GM18499 (cell line): ENCODE measurements around the gene RIOX2.

Source experiments
- ATAC-seq: cut with Tn5 transposase; IDR thresholded peaks from one replicate; pipeline ENCODE4 v1.9.1; 2021; ENCODE audit warnings: moderate number of reproducible peaks; ENCODE audit not compliant: insufficient read depth, unreplicated experiment

The RIOX2 gene

GRCh38 chr3:97957617-97958311 is 14.5 kb downstream of the RIOX2 start:
- ATAC-seq, result no peak

DNA sequence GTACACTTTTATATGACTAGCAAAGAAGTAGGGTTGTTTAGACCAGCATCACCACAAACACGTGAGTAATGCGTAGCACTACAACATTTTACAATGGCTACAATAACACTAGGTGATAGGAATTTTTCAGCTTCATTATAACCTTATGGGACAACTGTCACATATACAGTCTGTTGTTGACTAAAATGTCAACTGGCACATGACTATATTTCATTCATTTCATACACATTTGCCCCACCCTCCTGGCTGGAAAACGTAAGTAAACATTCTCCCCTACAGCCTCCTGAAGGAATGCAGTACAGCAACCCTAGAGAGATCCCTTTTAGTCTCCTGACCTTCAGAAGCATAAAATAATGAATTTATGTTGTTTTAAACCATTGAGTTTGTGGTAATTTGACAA is 16.2 kb downstream of the RIOX2 start:
- ATAC-seq, result no peak

GRCh38 chr3:97954228-97954827 is 17.9 kb downstream of the RIOX2 start:
- peak; percentile 55 for ATAC-seq

GRCh38 chr3:97952872-97953271 is 19.4 kb downstream of the RIOX2 start:
- no peak for ATAC-seq

DNA sequence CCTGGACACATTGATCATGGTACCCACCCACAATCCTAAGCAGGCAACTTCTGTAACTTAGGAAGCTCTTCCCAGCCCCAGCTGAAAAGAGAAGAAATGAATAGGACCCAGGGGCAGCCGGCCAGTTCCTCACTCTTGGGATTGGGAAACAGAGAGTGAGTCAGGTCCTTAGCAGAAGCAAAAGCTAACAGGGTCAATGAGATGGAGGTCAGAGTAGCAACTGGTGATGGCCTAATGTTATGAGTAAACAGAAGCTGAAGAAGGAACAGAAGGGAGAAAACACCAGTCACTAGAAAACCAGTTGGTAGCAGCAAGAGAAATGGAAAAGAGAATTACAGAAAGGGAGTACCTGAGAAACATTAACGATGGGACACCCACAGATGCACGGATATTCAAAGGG is 20.0 kb downstream of the RIOX2 start:
- no peak for ATAC-seq

DNA sequence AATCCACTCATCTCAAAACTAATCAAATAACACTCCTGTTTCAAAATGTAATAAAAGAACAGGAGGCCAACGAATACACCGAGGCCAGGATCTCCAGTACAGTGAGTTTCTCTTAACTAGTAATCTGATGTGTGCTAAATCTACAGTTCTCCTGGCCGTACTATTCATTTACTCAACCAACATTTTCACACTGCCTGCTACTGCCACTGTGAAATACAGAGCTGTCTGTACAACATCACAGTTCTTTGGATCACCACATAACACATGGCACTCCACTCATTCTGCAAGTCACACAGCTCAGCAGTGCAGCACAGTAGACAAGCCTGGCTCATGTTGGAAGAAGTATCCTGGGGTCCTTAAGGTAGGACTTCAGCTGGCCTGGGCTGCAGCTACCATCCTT is 21.9 kb downstream of the RIOX2 start:
- ATAC-seq, result no peak

DNA sequence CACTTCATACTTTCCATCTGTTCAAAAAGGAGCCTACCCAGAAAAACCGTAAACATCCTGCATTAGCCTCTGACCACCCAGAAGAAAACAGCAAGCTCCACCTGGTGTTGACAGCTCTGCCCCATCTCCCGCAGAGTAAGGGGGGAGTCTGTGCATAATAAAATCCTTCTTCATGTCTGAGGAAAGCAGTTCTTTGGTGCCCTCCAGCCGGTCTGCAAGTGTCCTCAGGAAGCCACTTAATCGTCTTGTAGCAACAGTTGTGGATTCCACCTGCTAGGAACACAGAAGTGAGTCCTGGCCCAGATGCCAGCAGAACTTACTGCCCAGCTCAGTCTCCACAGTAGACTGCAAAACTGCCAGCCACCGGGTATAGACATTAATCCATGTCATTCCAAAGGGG is 22.5 kb downstream of the RIOX2 start:
- no peak for ATAC-seq

DNA sequence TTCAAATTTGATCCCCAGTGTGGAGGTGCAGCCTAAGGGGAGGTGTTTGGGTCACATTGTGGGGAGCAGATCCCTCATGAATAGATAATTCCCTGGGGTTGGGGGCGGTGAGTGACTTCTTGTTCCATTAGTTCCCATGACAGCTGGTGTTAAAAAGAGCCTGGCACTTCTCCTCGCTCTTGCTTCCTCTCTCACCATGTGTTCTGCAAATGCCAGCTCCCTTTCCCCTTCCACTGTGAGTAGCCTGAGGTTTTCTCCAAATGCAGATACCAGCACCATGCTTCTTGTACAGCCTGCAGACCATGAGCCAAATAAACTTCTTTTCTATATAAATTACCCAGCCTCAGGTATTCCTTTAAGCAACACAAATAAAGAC is 23.1 kb downstream of the RIOX2 start:
- ATAC-seq, result no peak

- ATAC-seq, result no peak
Measured at GRCh38 chr3:97948351-97949109, 23.7 kb downstream of the RIOX2 start.

DNA sequence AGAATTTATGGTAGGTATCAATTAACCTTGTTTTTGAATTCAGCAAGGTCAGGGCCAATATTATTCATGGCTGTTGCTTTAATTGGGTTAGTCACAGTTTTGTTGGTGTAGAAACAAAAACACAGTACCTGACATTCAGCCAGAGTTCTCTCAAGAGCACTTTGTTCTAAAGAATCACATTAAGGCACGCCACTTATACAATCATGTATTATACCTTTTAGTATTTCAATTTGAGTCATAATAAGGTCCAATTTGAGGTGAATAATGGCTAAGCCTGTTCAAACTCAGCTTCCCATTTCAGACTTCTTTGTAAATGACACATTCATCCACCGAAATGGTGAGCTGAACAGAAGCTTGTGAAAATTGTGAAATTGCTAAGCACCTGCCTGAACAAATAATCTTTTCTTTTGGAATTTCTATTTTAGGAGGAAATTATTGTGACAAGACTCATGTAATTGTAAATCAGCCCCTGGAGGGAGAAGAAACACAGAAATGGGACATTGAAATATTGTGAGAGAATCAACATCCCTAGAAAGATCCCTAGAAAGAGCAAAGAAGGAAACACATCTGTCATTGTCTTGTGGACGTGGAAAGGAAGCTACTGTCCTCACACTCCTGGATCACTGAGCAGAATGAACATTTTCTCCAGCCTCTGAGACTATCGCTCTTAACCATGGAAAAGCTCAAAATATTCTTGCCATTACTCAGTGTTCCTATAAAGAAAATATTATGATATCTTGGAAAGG is 29.3 kb downstream of the RIOX2 start:
- ATAC-seq, result no peak

GRCh38 chr3:97940034-97940433 is 32.2 kb downstream of the RIOX2 start:
- ATAC-seq, result no peak

DNA sequence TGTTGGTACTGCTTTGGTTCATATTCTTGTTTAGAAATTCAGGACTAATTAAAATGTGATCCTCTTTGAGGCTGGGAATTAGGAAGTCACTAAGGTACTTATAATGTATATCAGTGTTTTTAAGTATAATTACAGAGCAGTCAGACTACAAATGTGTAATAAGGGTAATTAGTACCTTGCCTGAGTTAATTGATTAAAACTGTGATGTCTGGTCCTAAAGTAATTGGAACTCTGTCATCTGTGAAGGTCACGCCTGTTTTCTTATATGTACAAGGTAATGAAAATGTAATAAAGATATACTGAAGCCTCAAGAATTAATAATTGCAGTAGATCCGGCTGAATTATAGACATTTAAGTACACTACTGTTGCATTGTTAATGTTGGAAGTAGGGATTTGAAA is 32.8 kb downstream of the RIOX2 start:
- no peak for ATAC-seq

DNA sequence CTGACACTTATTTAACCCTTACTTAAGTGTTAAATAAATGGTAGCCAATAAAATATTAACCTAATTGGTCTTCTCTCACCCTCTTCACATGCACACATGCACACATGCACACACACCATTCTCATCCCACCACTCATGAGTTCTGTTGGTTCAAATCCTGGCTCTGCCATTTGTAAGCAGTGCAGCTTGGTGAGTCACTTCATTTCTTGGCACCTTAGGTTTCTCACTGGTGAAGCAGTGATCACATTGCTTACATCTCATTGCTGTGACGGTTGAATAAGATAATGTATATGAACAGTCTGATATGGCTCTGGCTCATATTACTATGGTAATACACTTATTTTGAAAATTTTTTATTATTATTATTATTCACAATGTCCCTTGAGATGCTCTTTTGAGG is 33.8 kb downstream of the RIOX2 start:
- ATAC-seq, result no peak

DNA sequence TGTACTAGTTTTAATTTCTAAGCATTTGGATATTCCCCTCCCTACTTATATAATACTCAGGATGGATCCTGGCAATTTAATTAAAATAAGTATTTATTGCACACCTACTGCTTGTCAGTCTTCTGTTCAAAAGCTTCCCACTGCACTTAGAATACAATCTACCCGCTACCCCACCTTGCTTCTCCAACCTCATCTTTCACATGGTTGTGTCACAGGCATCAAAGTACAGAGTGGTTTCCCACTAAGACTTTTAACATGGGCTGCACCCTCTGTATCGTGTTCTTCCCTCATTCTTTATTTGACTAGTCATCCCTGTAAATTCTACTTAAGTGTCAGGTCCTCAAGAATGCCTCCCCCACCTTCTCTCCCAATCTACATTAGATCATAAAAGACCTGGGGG is 35.0 kb downstream of the RIOX2 start:
- no peak for ATAC-seq

- no peak for ATAC-seq
Measured at GRCh38 chr3:97935842-97936241, 36.4 kb downstream of the RIOX2 start.

GRCh38 chr3:97934980-97935695 is 37.1 kb downstream of the RIOX2 start:
- ATAC-seq, result no peak

DNA sequence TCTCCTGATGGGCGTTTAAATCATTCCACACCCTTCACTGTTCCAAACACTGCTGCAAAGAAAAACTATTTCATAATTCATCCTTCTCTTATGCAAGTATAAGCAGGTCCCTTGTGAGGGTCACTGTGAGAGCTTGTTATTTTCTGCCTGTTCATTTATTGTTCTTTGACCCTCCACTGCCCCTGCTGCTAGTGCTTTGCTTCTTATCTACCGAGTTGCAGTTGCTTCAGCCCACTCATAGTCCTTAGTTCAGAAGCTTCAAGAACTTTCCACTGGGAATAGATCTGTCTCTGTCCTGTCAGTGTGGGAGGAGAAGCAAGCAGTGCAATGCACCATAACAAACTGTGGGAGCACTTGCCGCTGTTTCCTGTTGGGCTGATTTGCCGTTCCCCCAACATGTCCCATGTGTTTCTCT is 39.8 kb downstream of the RIOX2 start:
- ATAC-seq, result no peak

DNA sequence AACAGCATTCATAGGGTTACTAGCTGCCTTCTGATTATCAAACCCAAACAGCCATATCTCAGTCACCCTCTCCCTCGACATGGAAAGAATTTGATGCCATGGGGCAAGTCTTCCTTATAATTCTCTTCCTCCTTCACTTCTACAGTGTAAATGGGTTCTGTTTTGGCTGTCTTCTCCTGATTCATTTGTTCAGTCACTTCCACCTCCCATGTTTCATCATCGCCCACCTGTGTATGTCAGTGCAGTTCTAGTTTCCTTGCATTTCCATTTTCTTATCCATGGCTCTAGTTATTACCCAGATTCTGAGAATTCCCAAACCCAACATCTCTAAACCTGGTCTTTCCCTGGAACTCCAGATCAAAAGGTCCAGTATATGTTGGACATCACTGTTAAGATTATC is 41.0 kb downstream of the RIOX2 start:
- no peak for ATAC-seq

DNA sequence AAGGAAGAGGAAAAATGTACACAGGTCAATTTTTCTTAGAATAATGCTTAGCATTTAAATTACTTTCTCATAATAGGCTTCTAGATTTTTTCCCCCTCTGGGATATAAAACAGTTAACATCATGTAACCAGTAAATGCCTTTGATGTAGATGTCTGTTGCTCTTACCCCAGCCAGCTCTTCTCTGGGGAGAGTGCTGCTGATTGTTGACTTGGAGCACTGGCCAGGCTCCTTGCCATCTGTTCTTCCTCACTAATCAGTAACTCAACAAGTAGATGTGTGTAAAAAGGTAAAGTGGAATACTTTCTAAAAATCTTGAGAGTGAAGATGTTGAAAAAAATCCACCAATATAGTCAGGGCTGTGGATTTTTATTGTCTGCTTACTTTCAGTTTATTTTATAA is 42.2 kb downstream of the RIOX2 start:
- ATAC-seq, result no peak

DNA sequence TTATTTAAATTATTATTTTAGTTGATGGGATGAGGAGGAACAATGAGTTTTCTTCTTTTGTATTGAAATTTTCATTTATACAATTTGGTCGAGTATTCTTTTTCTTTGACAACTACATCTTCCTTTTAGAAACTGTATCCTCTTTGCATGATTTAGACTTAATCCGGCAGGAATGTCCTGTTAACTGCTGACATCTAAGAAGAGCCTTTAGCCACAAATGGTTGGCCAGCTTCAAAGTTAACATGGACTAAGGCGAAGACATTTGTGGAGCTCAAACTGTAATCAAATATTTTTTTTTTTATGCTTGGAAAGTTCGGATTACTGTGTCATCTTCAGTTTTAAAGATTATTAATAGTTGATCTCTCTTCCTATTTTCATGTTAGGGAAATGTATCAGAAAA is 43.2 kb downstream of the RIOX2 start:
- no peak for ATAC-seq
